Amniotic stem cell (primary cell): ENCODE results near the gene TMEM147.
A peak's percentile ranks its signal among the peaks of the same experiment; 100 is the strongest.

ENCODE experiments used
- DNase-seq: peaks from one replicate; lab custom pipeline; 2025; lab: John Stamatoyannopoulos, UW

Gene TMEM147

GRCh38 chr19:35545001-35545854, at the start of gene TMEM147:
Gene TMEM147 (plus strand): TSS chr19:35545626. CDS start chr19:35545740, 114 bp downstream.
- DNase-seq, result peak; percentile 80

GRCh38 chr19:35497406-35497805, 48.0 kb upstream of the TMEM147 start:
- no peak for DNase-seq

- DNase-seq, result no peak
Observed at GRCh38 chr19:35498220-35498619, 47.2 kb upstream of the TMEM147 start.

GRCh38 chr19:35498984-35499527, 46.4 kb upstream of the TMEM147 start:
- no peak for DNase-seq

DNA sequence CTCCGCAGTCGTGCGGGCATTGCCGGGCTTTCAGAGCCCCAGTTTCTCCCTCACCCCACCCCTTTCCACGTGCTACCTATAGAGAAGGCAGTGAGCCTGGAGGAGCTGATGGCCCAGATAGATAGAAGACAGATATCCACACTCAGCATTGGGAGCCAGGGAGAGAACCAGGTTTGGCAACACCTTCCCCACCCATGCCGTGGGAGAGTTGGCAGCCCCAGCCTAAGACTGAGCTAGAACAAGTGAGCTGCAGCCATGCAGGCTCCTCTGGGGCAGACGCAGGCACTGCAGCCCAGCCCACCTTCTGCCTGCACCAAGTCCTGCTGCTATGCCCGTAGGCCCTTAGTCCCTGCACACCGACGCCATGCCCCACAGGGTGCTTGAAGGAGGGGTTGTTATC, 44.8 kb upstream of the TMEM147 start:
- no peak for DNase-seq

DNA sequence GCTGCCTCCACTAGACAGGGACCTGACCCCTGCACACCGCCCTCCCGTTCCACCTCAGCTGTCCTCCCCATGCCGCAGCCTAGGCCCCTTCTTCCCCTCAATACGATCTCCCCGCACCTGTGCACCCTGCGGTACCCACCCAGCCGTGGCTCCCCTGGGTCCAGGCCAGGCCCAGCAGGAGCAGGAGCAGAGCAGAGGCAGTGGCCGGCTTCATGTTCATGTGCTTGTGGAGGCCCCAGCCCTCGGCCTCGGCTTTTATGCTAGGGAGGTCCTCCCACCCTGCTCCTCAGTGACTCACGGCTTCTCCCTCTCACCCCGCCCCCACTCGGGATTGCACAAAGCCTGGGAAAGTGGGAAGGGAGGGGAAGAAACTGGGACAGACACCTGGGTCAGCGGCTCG, 43.7 kb upstream of the TMEM147 start:
- no peak for DNase-seq

DNA sequence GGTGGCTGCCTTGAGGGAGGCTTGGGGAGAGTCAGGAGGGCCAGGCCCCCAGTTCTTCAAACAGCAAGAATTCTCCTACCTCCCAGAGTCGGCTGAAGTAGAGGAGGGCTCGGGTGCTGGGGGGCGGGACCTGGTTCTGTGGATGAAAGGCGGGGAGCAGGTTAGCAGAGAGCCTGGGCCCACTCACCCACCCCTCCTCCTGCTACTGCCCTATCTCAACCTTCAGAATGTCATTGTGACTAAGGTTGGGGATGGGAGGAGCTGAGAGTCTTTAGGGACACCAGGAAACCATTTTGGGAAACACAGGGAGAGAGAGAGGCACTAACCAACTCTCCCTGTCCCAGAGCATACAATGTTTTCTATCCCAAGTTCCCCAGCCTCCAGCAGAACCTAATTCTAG, 42.7 kb upstream of the TMEM147 start:
- no peak for DNase-seq

GRCh38 chr19:35506011-35506410, 39.4 kb upstream of the TMEM147 start:
- DNase-seq, result no peak

GRCh38 chr19:35507561-35507960, 37.9 kb upstream of the TMEM147 start:
- no peak for DNase-seq

DNA sequence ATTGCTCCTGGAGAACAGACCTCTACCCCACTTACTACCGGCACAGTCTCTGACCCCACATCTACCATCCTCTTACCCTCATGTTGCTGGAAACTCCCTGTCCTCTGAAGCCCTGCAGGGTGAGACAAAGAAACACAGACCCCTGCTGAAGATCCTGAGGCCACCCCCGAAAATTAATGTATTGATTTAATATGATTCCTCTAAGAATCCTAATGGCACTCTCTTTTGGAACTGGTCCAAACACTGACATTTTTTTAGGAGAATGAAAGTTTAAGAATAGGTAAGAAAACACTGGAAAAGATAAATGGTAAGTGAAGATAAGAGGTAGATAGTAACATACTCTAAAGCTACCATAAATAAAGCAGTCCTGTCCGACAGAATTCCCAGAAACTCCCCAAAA, 37.3 kb upstream of the TMEM147 start:
- DNase-seq, result no peak

DNA sequence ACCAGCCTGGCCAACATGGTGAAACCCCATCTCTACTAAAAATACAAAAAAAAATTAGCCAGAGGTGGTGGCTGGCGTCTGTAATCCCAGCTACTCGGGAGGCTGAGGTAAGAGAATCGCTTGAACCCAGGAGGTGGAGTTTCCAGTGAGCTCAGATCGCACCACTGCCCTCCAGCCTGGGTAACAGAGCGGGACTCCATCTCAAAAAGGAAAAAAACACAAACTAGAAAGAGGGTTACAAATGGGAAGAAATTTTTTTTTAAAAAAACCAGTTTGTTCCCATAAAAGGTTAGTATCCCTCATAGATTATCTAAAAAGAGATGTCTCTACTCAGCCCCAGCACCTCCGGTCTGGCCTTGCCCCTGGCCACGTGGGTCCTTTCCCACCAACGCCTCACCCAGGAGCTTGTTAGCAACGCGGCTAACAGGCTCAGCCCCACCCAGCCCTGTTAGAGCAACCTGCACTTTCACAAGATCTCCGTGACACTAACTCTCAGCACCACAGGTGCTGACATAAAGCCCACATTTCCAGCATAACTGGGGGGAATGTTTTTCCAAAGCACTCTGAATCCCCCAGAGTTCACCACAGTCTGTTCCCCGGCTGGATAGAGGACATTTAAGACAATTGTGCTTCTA, 36.3 kb upstream of the TMEM147 start:
- DNase-seq, result no peak

GRCh38 chr19:35509861-35510625, 35.4 kb upstream of the TMEM147 start:
- DNase-seq, result no peak

GRCh38 chr19:35510626-35510964, 34.8 kb upstream of the TMEM147 start:
- DNase-seq, result no peak

- DNase-seq, result no peak
Observed at GRCh38 chr19:35511337-35511736, 34.1 kb upstream of the TMEM147 start.

DNA sequence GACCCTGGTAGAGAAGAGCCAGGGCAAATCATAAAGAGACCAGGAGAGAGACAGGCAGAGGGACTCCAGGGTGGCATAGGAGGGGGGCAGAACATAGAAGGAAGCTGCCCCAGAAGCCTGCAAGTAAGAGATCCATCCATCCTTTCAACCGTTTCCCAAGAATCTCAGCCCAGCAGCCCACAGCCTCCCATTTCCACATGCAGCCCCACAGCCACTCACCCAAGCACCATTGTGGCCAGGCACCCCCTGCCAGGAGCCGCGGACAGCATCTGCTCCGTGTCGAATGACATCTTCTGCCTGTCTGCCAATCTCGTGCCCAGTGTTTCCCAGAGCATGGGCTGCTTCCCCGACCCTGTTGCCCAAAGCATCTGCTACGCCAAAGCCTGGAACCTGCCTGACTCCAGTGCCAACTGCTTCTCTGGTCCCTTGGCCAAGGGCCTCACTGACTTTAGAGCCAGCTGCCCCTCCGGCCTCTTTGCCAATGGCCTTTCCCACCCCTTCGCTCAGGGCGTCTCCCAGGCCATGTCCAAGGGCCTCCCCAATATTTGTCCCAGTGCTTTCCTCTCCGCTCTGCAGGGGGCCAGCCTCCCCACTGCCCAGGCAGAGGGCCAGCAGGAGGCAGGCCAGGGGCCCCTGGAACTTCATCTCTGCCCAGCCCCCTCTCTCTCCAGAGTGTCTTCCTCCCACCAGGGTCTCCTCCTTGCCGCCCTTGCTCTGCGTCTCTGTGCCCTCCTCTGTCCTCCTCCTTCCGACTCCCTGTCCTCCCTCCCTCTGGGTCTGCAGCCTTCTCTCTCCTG, 32.4 kb upstream of the TMEM147 start:
- no peak for DNase-seq

- no peak for DNase-seq
Observed at GRCh38 chr19:35513628-35514281, 31.7 kb upstream of the TMEM147 start, which contains the start of gene DMKN. Gene DMKN (minus strand): TSS chr19:35513649. CDS start chr19:35513475, 174 bp downstream.

DNA sequence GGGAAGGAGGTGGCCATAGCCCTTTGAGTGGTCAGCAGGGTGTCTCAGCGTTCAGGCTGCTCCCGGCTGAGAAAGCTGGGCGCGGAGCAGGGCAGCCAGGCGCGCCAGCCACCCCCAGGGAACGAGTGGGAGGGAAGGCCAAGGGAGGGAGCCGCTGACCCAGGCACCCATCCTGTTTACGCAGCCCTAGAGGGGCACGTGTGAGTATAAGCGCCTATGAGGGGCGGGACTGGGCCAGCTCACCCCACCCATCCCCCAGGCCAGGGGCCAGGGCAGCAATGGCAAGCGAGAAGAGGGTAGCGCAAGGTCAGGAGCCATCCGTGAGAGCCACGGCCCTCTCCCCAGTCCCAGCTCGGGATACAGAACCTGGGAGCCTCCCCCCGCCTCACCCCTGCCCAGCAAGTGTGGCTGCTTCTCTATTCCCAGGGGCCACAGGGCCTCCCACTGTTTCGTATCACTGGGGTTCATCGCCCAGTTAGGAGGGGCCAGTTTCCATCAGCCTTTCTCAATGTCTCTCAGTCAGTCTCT, 31.1 kb upstream of the TMEM147 start:
- DNase-seq, result no peak

- no peak for DNase-seq
Observed at GRCh38 chr19:35516310-35516709, 29.1 kb upstream of the TMEM147 start.

DNA sequence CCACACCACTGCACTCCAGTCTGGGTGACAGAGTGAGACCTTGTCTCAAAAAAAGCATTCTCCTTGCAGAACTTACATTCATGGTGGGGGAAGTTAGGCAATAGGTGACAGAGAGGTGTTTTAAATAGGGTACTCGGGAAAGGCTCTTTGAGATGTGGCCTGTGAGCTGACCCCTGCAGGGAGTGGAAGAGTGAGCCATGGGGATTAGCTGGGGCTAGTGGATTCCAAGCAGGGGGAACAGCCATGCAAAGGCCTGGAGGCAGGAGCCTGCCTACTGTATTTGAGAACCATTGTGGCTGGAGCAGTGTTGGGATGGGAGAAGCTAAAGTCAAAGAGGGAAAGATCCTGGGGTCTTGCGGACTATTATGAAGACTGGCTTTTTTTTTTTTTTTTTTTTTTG, 28.1 kb upstream of the TMEM147 start:
- DNase-seq, result no peak

DNA sequence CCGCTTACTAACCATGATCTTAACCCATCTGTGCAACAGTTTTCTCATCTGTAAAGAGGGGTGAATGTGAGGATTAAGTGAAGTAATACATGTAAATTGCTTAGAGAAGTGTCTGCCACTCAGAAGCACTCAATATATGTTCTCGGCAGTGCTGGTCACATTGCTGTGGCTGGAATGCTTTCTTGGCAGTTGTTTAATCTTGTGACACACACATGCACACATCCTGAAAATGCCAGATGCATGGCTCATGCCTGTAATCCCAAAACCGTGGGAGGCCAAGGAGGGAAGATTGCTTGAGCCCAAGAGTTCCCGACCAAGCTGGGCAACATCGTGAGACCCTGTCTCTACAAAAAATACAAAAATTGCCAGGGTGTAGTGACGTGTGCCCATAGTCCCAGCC, 27.1 kb upstream of the TMEM147 start:
- DNase-seq, result peak; percentile 61

DNA sequence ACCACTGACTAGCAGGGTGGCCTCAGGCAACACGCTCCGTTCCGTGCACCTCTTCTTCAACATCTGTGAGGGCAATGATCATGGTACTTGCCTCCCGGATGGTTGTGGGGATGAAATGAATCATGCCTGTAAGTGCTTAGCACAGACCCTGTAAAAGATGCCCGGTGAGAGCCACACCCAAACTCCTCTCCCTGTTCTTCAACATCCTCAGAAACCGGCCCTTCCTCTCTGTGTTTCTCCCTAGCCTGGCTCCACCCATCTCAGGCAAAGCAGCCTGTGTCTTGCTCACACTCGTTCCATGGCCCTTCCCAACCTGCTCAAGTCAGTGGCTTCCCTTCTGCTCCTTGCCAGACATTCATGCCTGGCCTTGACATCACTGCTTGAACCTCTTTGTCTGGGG, 26.1 kb upstream of the TMEM147 start:
- DNase-seq, result no peak
